WTC11 (cell line): ENCODE data around the gene MECR. TPM values are rescaled to one million over a fixed set of nuclear protein-coding genes. Genes with fewer than 3 reads are reported as not detected.

Experiments used
- ATAC-seq: fragments of 200-7000 bp; cut with Tn5 transposase; 2 replicates; pipeline ENCODE4 v1.10.0; 2021; ENCODE audit warnings: mild to moderate bottlenecking, moderate library complexity
- CTCF ChIA-PET: fragments of 300-600 bp; sonication (Branson Sonifier 250); formaldehyde crosslinking; loops from one replicate; lab custom pipeline; 2021; ENCODE audit warnings: antibody characterized with exemption; lab: Charles Lee
- POLR2A ChIA-PET: fragments of 350-600 bp; sonication (Branson Sonifier 250); formaldehyde crosslinking; loops from one replicate; lab custom pipeline; 2021; ENCODE audit warnings: antibody characterized with exemption; lab: Charles Lee
- DNase-seq: peaks from one replicate; pipeline ENCODE4 v3.0.0; 2021; ENCODE audit warnings: low spot score
- H3K27ac Mint-ChIP-seq: 2 replicates; pipeline ENCODE4 v1.8.0; 2021; ENCODE audit warnings: mixed read lengths
- H3K27me3 Mint-ChIP-seq: 2 replicates; pipeline ENCODE4 v1.8.0; 2021; ENCODE audit warnings: low read depth, mild to moderate bottlenecking, moderate library complexity, mixed read lengths
- H3K36me3 Mint-ChIP-seq: 2 replicates; pipeline ENCODE4 v1.8.0; 2021; ENCODE audit warnings: mixed read lengths
- H3K4me1 Mint-ChIP-seq: 2 replicates; pipeline ENCODE4 v1.8.0; 2022; ENCODE audit warnings: mixed read lengths
- H3K4me3 Mint-ChIP-seq: 2 replicates; pipeline ENCODE4 v1.8.0; 2021; ENCODE audit warnings: mild to moderate bottlenecking, moderate library complexity, mixed read lengths
- H3K9me3 Mint-ChIP-seq: 2 replicates; pipeline ENCODE4 v1.8.0; 2021; ENCODE audit warnings: mixed read lengths
- ATF1 ChIP-seq: sonication (generic); formaldehyde crosslinking; IDR thresholded peaks from 2 replicates; pipeline ENCODE4 v1.8.1; 2023; ENCODE audit warnings: mild to moderate bottlenecking, moderate library complexity, missing genetic modification reagents
- CREM ChIP-seq: sonication (generic); formaldehyde crosslinking; IDR thresholded peaks from 2 replicates; pipeline ENCODE4 v1.8.1; 2022; ENCODE audit warnings: mild to moderate bottlenecking, missing genetic modification reagents, moderate library complexity
- HMGA2 ChIP-seq: fragments of 250-450 bp; sonication (Bioruptor Pico); IDR thresholded peaks from 2 replicates; pipeline ENCODE4 v1.4.0; 2021; ENCODE audit warnings: mild to moderate bottlenecking, moderate library complexity
- NFE2L1 ChIP-seq: sonication (generic); formaldehyde crosslinking; IDR thresholded peaks from 2 replicates; pipeline ENCODE4 v1.8.1; 2023; ENCODE audit warnings: missing genetic modification reagents
- NR1H2 ChIP-seq: sonication (generic); formaldehyde crosslinking; IDR thresholded peaks from 2 replicates; pipeline ENCODE4 v1.9.0; 2021; ENCODE audit warnings: mild to moderate bottlenecking, moderate library complexity, missing genetic modification reagents
- RORB ChIP-seq: fragments of 250-450 bp; sonication (Bioruptor Pico); IDR thresholded peaks from 2 replicates; pipeline ENCODE4 v1.9.0; 2021; ENCODE audit warnings: mild to moderate bottlenecking
- TP53 ChIP-seq: sonication (generic); formaldehyde crosslinking; IDR thresholded peaks from 2 replicates; pipeline ENCODE4 v1.8.1; 2023; ENCODE audit warnings: mild to moderate bottlenecking, missing genetic modification reagents
- ZNF121 ChIP-seq: sonication (generic); formaldehyde crosslinking; IDR thresholded peaks from 2 replicates; pipeline ENCODE4 v1.8.0; 2023; ENCODE audit warnings: missing genetic modification reagents
- ZNF232 ChIP-seq: sonication (generic); formaldehyde crosslinking; IDR thresholded peaks from 2 replicates; pipeline ENCODE4 v1.8.0; 2022; ENCODE audit warnings: mild to moderate bottlenecking, missing genetic modification reagents
- total RNA-seq: library from RNA; stranded (reverse); gene quantifications from 3 replicates; pipeline ENCODE4 v1.2.3, GENCODE V29; 2021
- TF ChIP-seq, protein P1 (sequence below): sonication (generic); formaldehyde crosslinking; IDR thresholded peaks from 2 replicates; pipeline ENCODE4 v1.8.1; 2023; ENCODE audit warnings: mild to moderate bottlenecking, missing genetic modification reagents, moderate library complexity
- TF ChIP-seq, protein P2 (sequence below): sonication (generic); formaldehyde crosslinking; IDR thresholded peaks from 2 replicates; pipeline ENCODE4 v1.8.0; 2022; ENCODE audit warnings: mild to moderate bottlenecking, missing genetic modification reagents
- TF ChIP-seq, protein P3 (sequence below): sonication (generic); formaldehyde crosslinking; IDR thresholded peaks from 2 replicates; pipeline ENCODE4 v1.8.1; 2022; ENCODE audit warnings: low read depth, mild to moderate bottlenecking, moderate library complexity, missing genetic modification reagents, borderline replicate concordance
- TF ChIP-seq, protein P4 (sequence below): sonication (generic); formaldehyde crosslinking; IDR thresholded peaks from 2 replicates; pipeline ENCODE4 v1.8.0; 2023; ENCODE audit warnings: missing genetic modification reagents
- TF ChIP-seq, protein P5 (sequence below): fragments of 250-450 bp; sonication (Bioruptor Pico); IDR thresholded peaks from 2 replicates; pipeline ENCODE4 v1.9.0; 2021; ENCODE audit warnings: mild to moderate bottlenecking
- TF ChIP-seq, protein P6 (sequence below): fragments of 250-450 bp; sonication (Bioruptor Pico); conservative IDR thresholded peaks from 2 replicates; pipeline ENCODE4 v1.9.0; 2021; ENCODE audit warnings: mild to moderate bottlenecking
- TF ChIP-seq, protein P7 (sequence below): sonication (generic); formaldehyde crosslinking; IDR thresholded peaks from 2 replicates; pipeline ENCODE4 v1.8.1; 2023; ENCODE audit warnings: mild to moderate bottlenecking, missing genetic modification reagents

Gene MECR
- total RNA-seq, 1 experiment from 2014 or later = 37.6 TPM

DNA sequence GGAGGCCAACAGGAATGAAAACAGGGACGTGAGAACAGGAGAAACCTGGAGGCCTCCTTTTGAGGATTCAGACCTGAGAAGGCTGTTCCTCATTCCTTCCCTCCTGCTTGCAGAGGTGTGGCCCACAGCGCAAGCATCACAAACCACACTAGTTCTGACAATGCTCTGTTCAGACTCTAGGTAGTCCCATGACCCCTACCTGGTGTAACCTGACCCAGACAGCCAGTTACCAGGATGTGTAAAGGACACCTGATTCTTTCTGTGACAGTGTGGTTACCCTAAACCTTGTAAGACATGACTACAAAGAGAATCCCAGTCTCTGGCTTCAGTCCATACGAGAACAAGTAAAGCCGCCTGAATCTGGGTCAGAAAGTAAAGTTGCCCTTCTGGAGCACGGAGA, 3.2 kb downstream of the MECR start:
- POLR2A ChIA-PET = no interaction called here
- Mint-ChIP-seq H3K27me3 (peaks cover 13% of the 10 kb centered on the region), H3K4me3 (no peak overlapping the region), H3K4me1 (peaks cover 38% of the 10 kb centered on the region), H3K36me3 (no peaks in the 10 kb centered on the region), H3K9me3 (no peaks in the 10 kb centered on the region), H3K27ac (peak overlapping the region; percentile 57)
- no peak for DNase-seq
- ATAC-seq = peak; percentile 63
- CTCF ChIA-PET = no interaction called here
- TF ChIP-seq, protein P1, sequence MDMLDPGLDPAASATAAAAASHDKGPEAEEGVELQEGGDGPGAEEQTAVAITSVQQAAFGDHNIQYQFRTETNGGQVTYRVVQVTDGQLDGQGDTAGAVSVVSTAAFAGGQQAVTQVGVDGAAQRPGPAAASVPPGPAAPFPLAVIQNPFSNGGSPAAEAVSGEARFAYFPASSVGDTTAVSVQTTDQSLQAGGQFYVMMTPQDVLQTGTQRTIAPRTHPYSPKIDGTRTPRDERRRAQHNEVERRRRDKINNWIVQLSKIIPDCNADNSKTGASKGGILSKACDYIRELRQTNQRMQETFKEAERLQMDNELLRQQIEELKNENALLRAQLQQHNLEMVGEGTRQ = 0 out of 2 replicates have a peak, but pooled peaks have one; percentile 11
- TF ChIP-seq ZNF121 = no peak
- TF ChIP-seq NFE2L1 (CRISPR knock-in tag) = no peak
- TF ChIP-seq NR1H2 (CRISPR knock-in tag) = no peak
- no peak for TF ChIP-seq HMGA2 (CRISPR knock-in tag)
- no peak for TF ChIP-seq ATF1
- no peak for TF ChIP-seq ZNF232 (CRISPR knock-in tag)

DNA sequence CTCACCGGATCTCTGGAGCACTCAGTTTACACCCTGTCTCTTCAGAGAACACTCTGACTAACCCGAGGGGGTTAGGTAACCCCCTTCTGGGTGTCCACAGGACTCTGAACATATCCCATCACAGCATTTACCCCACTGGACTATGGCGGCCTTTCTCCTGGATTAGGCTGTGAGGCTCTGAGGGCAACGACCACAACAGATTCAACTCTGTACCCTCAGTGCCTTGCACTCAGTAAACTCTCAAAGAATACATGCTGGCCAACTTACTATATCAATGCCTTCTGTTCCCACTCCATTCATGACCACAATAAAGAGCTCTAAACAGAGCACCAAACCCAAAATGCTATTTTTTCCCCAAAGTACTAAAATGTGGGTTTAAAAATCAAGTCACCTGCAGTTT, 5.4 kb downstream of the MECR start:
- TF ChIP-seq RORB (CRISPR knock-in tag) (no peak), NFE2L1 (CRISPR knock-in tag) (no peak), CREM (CRISPR knock-in tag) (no peak), TP53 (CRISPR knock-in tag) (no peak)
- TF ChIP-seq, protein P2, sequence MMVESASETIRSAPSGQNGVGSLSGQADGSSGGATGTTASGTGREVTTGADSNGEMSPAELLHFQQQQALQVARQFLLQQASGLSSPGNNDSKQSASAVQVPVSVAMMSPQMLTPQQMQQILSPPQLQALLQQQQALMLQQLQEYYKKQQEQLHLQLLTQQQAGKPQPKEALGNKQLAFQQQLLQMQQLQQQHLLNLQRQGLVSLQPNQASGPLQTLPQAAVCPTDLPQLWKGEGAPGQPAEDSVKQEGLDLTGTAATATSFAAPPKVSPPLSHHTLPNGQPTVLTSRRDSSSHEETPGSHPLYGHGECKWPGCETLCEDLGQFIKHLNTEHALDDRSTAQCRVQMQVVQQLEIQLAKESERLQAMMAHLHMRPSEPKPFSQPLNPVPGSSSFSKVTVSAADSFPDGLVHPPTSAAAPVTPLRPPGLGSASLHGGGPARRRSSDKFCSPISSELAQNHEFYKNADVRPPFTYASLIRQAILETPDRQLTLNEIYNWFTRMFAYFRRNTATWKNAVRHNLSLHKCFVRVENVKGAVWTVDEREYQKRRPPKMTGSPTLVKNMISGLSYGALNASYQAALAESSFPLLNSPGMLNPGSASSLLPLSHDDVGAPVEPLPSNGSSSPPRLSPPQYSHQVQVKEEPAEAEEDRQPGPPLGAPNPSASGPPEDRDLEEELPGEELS (CRISPR knock-in tag) = no peak
- TF ChIP-seq, protein P3, sequence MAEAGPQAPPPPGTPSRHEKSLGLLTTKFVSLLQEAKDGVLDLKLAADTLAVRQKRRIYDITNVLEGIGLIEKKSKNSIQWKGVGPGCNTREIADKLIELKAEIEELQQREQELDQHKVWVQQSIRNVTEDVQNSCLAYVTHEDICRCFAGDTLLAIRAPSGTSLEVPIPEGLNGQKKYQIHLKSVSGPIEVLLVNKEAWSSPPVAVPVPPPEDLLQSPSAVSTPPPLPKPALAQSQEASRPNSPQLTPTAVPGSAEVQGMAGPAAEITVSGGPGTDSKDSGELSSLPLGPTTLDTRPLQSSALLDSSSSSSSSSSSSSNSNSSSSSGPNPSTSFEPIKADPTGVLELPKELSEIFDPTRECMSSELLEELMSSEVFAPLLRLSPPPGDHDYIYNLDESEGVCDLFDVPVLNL (CRISPR knock-in tag) = no peak
- TF ChIP-seq, protein P4, sequence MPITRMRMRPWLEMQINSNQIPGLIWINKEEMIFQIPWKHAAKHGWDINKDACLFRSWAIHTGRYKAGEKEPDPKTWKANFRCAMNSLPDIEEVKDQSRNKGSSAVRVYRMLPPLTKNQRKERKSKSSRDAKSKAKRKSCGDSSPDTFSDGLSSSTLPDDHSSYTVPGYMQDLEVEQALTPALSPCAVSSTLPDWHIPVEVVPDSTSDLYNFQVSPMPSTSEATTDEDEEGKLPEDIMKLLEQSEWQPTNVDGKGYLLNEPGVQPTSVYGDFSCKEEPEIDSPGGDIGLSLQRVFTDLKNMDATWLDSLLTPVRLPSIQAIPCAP (CRISPR knock-in tag) = no peak
- TF ChIP-seq, protein P5, sequence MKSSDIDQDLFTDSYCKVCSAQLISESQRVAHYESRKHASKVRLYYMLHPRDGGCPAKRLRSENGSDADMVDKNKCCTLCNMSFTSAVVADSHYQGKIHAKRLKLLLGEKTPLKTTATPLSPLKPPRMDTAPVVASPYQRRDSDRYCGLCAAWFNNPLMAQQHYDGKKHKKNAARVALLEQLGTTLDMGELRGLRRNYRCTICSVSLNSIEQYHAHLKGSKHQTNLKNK (CRISPR knock-in tag) = no peak
- TF ChIP-seq, protein P6, sequence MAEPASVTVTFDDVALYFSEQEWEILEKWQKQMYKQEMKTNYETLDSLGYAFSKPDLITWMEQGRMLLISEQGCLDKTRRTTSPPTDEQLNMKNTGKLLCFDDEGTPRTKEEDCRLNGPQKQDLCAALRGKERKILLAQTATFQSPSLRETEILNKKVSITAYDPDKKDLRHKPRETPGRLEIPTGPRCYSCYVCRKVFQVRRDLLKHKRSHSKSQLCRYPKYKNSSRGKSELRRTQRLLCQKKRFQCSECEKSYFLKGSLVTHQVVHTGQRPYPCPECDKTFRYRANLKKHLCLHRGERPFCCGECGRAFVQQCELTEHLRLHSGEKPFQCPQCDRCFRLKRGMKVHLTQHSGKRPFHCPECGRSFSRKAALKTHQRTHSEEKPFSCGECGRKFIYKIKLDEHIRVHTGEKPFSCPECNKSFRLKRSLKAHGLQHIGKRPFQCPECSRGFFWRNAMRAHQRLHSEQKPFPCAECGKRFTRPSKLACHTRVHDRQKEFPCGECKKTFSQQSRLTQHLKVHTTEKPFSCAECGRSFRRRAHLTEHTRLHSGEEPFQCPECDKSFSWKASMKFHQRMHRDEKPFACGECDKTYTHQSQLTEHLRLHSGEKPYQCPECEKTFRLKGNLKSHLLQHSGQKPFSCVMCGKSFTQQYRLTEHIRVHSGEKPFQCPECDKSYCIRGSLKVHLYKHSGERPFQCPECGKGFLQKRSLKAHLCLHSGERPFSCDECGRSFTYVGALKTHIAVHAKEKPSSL = no peak
- TF ChIP-seq, protein P7, sequence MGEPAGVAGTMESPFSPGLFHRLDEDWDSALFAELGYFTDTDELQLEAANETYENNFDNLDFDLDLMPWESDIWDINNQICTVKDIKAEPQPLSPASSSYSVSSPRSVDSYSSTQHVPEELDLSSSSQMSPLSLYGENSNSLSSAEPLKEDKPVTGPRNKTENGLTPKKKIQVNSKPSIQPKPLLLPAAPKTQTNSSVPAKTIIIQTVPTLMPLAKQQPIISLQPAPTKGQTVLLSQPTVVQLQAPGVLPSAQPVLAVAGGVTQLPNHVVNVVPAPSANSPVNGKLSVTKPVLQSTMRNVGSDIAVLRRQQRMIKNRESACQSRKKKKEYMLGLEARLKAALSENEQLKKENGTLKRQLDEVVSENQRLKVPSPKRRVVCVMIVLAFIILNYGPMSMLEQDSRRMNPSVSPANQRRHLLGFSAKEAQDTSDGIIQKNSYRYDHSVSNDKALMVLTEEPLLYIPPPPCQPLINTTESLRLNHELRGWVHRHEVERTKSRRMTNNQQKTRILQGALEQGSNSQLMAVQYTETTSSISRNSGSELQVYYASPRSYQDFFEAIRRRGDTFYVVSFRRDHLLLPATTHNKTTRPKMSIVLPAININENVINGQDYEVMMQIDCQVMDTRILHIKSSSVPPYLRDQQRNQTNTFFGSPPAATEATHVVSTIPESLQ (CRISPR knock-in tag) = no peak
- no peak overlapping the region for H3K4me3 Mint-ChIP-seq
- ATAC-seq (no peak), DNase-seq (no peak)
- CTCF ChIA-PET = interaction anchor here (0.6 kb wide), 1 partner anchor 88 kb away, joined by 6 read pairs; no protein-coding TSS in a partner anchor
- no peak overlapping the region for H3K27ac Mint-ChIP-seq
- peaks cover 46% of the 10 kb centered on the region for H3K4me1 Mint-ChIP-seq
- no peaks in the 10 kb centered on the region for H3K27me3 Mint-ChIP-seq
- POLR2A ChIA-PET = no interaction called here
- peaks cover 4% of the 10 kb centered on the region; the same call in 1 of the 2 replicates for H3K36me3 Mint-ChIP-seq
- H3K9me3 Mint-ChIP-seq = no peaks in the 10 kb centered on the region
